K562 (cell line): ENCODE measurements around the gene YWHAB. TPM values are rescaled to one million over a fixed set of nuclear protein-coding genes. Genes with fewer than 3 reads are reported as not detected.

Experiments
- ATAC-seq: fragments of 200-7000 bp; cut with Tn5 transposase; 3 replicates; pipeline ENCODE4 v1.9.1; 2020; ENCODE audit warnings: moderate library complexity
- BruUV-seq: library from RNA; stranded (reverse); fragments of 400-500 nt; replicated peaks from 2 replicates; lab custom pipeline; 2021; lab: Mats Ljungman, UMichigan
- CTCF ChIA-PET: fragments of 300-600 bp; formaldehyde crosslinking; extraction: SDS; loops from one replicate; lab custom pipeline; 2021; ENCODE audit warnings: low intra/inter-chr PET ratio; lab: Yijun Ruan, JAX
- POLR2A ChIA-PET: fragments of 300-600, 350-650 bp; sonication (Branson Sonifier 250); formaldehyde crosslinking; extraction: SDS; loops from one replicate; lab custom pipeline; 2021; ENCODE audit warnings: antibody characterized with exemption, inconsistent platforms; lab: Yijun Ruan, JAX
- DNase-seq, 4 experiments: peaks; one replicate each; pipeline versions ENCODE4 v3.0.0 to v3.0.0-alpha.2; 2011 to 2018; ENCODE audit warnings: low spot score in 3 of 4, mixed read lengths in 3 of 4; ENCODE audit errors: extremely low read depth in 1 of 4
- FAIRE-seq: peaks from 2 replicates; lab custom pipeline; 2011; peaks lifted over from hg19 to GRCh38; lab: Jason Lieb, UNC
- H2AFZ ChIP-seq: 2 replicates; pipeline ENCODE4 v1.6.0; 2011; ENCODE audit warnings: low read depth, low read length, control low read depth, inconsistent platforms
- H3K27ac ChIP-seq: fragments of 200-600 bp; 3 replicates; pipeline ENCODE4 v1.8.0; 2011; ENCODE audit warnings: low read depth, mild to moderate bottlenecking, control low read depth, inconsistent platforms, low read length, moderate library complexity, mixed read lengths; ENCODE audit errors: extremely low read depth
- H3K27me3 ChIP-seq, 2 experiments: fragments of 300-600 bp in 1 of 2; 2 replicates in 1 of 2; 3 replicates in 1 of 2; pipeline versions ENCODE4 v1.6.0 to v1.8.0; 2011; ENCODE audit warnings: inconsistent platforms in 2 of 2, low read length in 2 of 2, mild to moderate bottlenecking in 1 of 2, mixed read lengths in 1 of 2, moderate library complexity in 1 of 2; ENCODE audit not compliant: control insufficient read depth in 2 of 2, insufficient read depth in 2 of 2
- H3K36me3 ChIP-seq: fragments of 300-600 bp; 3 replicates; pipeline ENCODE4 v1.8.0; 2011; ENCODE audit warnings: mild to moderate bottlenecking, low read length, inconsistent platforms; ENCODE audit not compliant: control insufficient read depth, insufficient read depth
- H3K4me1 ChIP-seq, 2 experiments: fragments of 200-600 bp in 1 of 2; replicated peaks in 1 of 2; 2 replicates in 1 of 2; 3 replicates in 1 of 2; pipeline versions ENCODE4 v1.5.1 to v1.8.0; 2011; ENCODE audit warnings: inconsistent platforms in 2 of 2, low read length in 2 of 2, mild to moderate bottlenecking in 1 of 2, mixed read lengths in 1 of 2, moderate library complexity in 1 of 2; ENCODE audit not compliant: control insufficient read depth in 2 of 2, insufficient read depth in 2 of 2
- H3K4me2 ChIP-seq: 2 replicates; pipeline ENCODE4 v1.6.1; 2011; ENCODE audit warnings: low read length, control low read depth, inconsistent platforms, mixed read lengths; ENCODE audit not compliant: insufficient read depth
- H3K4me3 ChIP-seq: fragments of 200-600 bp; sonication (generic), shearing (Covaris generic); 2 replicates; pipeline ENCODE4 v1.5.1; 2016; ENCODE audit warnings: control low read depth, inconsistent platforms
- H3K79me2 ChIP-seq: fragments of 200-600 bp; 3 replicates; pipeline ENCODE4 v1.8.0; 2011; ENCODE audit warnings: low read length, inconsistent platforms; ENCODE audit not compliant: control insufficient read depth, insufficient read depth
- H3K9ac ChIP-seq, 2 experiments: 2 replicates each; pipeline versions ENCODE4 v1.6.0 to v1.6.1; 2011; ENCODE audit warnings: low read depth in 2 of 2, low read length in 2 of 2, control low read depth in 1 of 2, inconsistent platforms in 1 of 2, mild to moderate bottlenecking in 1 of 2, mixed read lengths in 1 of 2; ENCODE audit not compliant: insufficient read depth in 1 of 2
- H3K9me1 ChIP-seq: one replicate; pipeline ENCODE4 v1.6.0; 2011; ENCODE audit warnings: inconsistent platforms, mild to moderate bottlenecking, low read length, moderate library complexity; ENCODE audit not compliant: control insufficient read depth, insufficient read depth
- H3K9me3 ChIP-seq: replicated peaks from 2 replicates; pipeline ENCODE4 v1.5.1; 2011; ENCODE audit warnings: low read depth, low read length, inconsistent platforms; ENCODE audit not compliant: control insufficient read depth, insufficient read depth
- H4K20me1 ChIP-seq: replicated peaks from 2 replicates; pipeline ENCODE4 v1.6.1; 2011; ENCODE audit warnings: low read length, inconsistent platforms, mixed read lengths; ENCODE audit not compliant: control insufficient read depth, insufficient read depth
- ASH1L ChIP-seq: fragments of 450-650 bp; IDR thresholded peaks from 2 replicates; pipeline ENCODE4 v1.6.1; 2018; ENCODE audit warnings: borderline replicate concordance, mild to moderate bottlenecking, low read depth; ENCODE audit not compliant: partially characterized antibody
- CBX2 ChIP-seq: fragments of 200-600 bp; sonication (generic); IDR thresholded peaks from one replicate; pipeline ENCODE4 v1.6.1; 2012; ENCODE audit warnings: mild to moderate bottlenecking, low read length, inconsistent platforms; ENCODE audit not compliant: insufficient read depth, poor library complexity, severe bottlenecking
- HSF4 ChIP-seq: fragments of 250-450 bp; sonication (Bioruptor Pico); IDR thresholded peaks from 2 replicates; pipeline ENCODE4 v2.1.2; 2022; ENCODE audit warnings: mild to moderate bottlenecking, moderate library complexity, borderline replicate concordance
- MITF ChIP-seq: IDR thresholded peaks from 2 replicates; pipeline ENCODE4 v1.6.1; 2014; ENCODE audit warnings: antibody characterized with exemption
- POLR2H ChIP-seq: IDR thresholded peaks from 2 replicates; pipeline ENCODE4 v1.6.1; 2016; ENCODE audit warnings: missing genetic modification characterization, low read depth, mild to moderate bottlenecking, control low read depth, missing compliant biosample characterization, moderate library complexity
- PRMT5 ChIP-seq: sonication (generic); formaldehyde crosslinking; IDR thresholded peaks from 2 replicates; pipeline ENCODE4 v1.5.0; 2020; ENCODE audit warnings: missing genetic modification reagents
- ZC3H8 ChIP-seq: fragments of 450-650 bp; IDR thresholded peaks from 2 replicates; pipeline ENCODE4 v1.6.1; 2017
- ZNF174 ChIP-seq: fragments of 250-450 bp; sonication (Bioruptor Pico); IDR thresholded peaks from 2 replicates; pipeline ENCODE4 v1.4.0; 2020; ENCODE audit warnings: mild to moderate bottlenecking
- ZNF436 ChIP-seq: fragments of 250-450, 450-650 bp; sonication (Bioruptor Pico); formaldehyde crosslinking; IDR thresholded peaks from 2 replicates; pipeline ENCODE4 v1.7.0; 2020; ENCODE audit warnings: mild to moderate bottlenecking
- ZNF449 ChIP-seq: fragments of 250-450 bp; sonication (Bioruptor Pico); IDR thresholded peaks from 2 replicates; pipeline ENCODE4 v1.8.0; 2022; ENCODE audit warnings: moderate library complexity, mild to moderate bottlenecking, inconsistent platforms
- ZNF507 ChIP-seq: conservative IDR thresholded peaks from 2 replicates; pipeline ENCODE4 v1.6.1; 2017; ENCODE audit warnings: missing genetic modification characterization, missing compliant biosample characterization
- WGBS: fragments of 100-300 bp; shearing (Covaris generic); methylation state at CpG from one replicate; pipeline ENCODE4 v1.1.6; 2016; ENCODE audit warnings: low coverage, mixed read lengths; ENCODE audit not compliant: insufficient coverage; ENCODE audit errors: missing lambda C conversion rate; 5-methylcytosine and 5-hydroxymethylcytosine counted together
- in situ Hi-C: fragments of 300-500 bp; cut with MboI; formaldehyde crosslinking; loops from 4 replicates; pipeline ENCODE4 v1.15.0; 2018; ENCODE audit warnings: inconsistent platforms, mixed read lengths
- intact Hi-C: fragments of 100-400 bp; cut with micrococcal nuclease; formaldehyde crosslinking; loops from 2 replicates; pipeline ENCODE4 v1.14.2; 2022
- polyA plus RNA-seq, 8 experiments: library from polyadenylated mRNA; depleted of rRNA in 4 of 8; stranded (reverse) in 5 of 8; unstranded in 3 of 8; fragments of >200 nt; fragmentation: Nextera tagmentation in 2 of 8; fragmentation: Illumina TruSeq in 1 of 8; extraction: Ambion mirVana in 2 of 8; extraction: Trizol in 1 of 8; gene quantifications; 2 replicates each; pipeline versions ENCODE4 v1.2.1 to v1.2.3, GENCODE V29; 2011 to 2014; ENCODE audit warnings: inconsistent platforms in 1 of 8, missing spikeins in 1 of 8
- total RNA-seq, 7 experiments: library from RNA; depleted of rRNA in 6 of 7; stranded (reverse); fragments of >200 nt in 6 of 7; fragmentation: Illumina TruSeq in 2 of 7; extraction: Trizol in 2 of 7; gene quantifications; 2 replicates each; pipeline versions ENCODE4 v1.2.1 to v1.2.3, GENCODE V29; 2011 to 2021; ENCODE audit warnings: low replicate concordance in 1 of 7

Gene YWHAB
- total and polyA plus RNA-seq, 9 of the 15 experiments (the other 6 are each of a cell fraction or from before 2014, with no cell fraction given) = 60.6 to 185 (median 96.1) TPM

GRCh38 chr20:44861531-44862006 lies 23.9 kb upstream of the YWHAB start:
- POLR2A ChIA-PET = interaction anchor here (0.6 to 0.8 kb wide), 2 partner anchors 46 to 76 kb away, joined by 3 read pairs; no protein-coding TSS in a partner anchor
- TF ChIP-seq ZNF436 (CRISPR knock-in tag) = no peak
- no peak for TF ChIP-seq HSF4 (CRISPR knock-in tag)
- no peak for TF ChIP-seq MITF
- TF ChIP-seq ZNF449 (CRISPR knock-in tag) = no peak
- TF ChIP-seq ZNF174 (CRISPR knock-in tag) = no peak
- no peak for TF ChIP-seq ZC3H8
- TF ChIP-seq ZNF507 (tag) = no peak
- TF ChIP-seq PRMT5 (CRISPR knock-in tag) = no peak
- no peak for TF ChIP-seq CBX2
- TF ChIP-seq POLR2H (tag) = no peak
- TF ChIP-seq ASH1L = no peak
- FAIRE-seq (no peak), DNase-seq (peak in 1 of 4 experiments; percentile 13), ATAC-seq (no peak)
- CTCF ChIA-PET = no interaction called here
- peak overlapping the region; percentile 79 for H2AFZ ChIP-seq
- no peaks in the 10 kb centered on the region for H3K9me3 ChIP-seq
- in situ Hi-C loops = loop anchor here (10.0 kb wide), 1 partner anchor 117 kb away; the partner anchor contains the start of gene KCNK15
- no peak overlapping the region for H3K4me3 ChIP-seq
- no peaks in the 10 kb centered on the region for H3K79me2 ChIP-seq
- intact Hi-C loops = no loop called here
- no peaks in the 10 kb centered on the region for H3K9me1 ChIP-seq
- 7% methylated on average over 5 of the region's 5 CpGs for WGBS
- no peaks in the 10 kb centered on the region; a peak in 2 of 5 replicates for H3K4me1 ChIP-seq
- H3K9ac ChIP-seq = no peak overlapping the region; a peak in 1 of 4 replicates
- no peak overlapping the region for H3K4me2 ChIP-seq
- no peaks in the 10 kb centered on the region for H4K20me1 ChIP-seq
- no peaks in the 10 kb centered on the region; a peak in 1 of 5 replicates for H3K27me3 ChIP-seq
- no peak overlapping the region for H3K27ac ChIP-seq
- BruUV-seq = no TSS peak
- no peaks in the 10 kb centered on the region for H3K36me3 ChIP-seq
